Lower leg skin (tissue), 4 donors: ENCODE data around the gene KRTAP5-4. TPM values are rescaled to one million over a fixed set of nuclear protein-coding genes. Genes with fewer than 3 reads are reported as not detected.

Experiments used
- DNase-seq, 2 donors: peaks; one replicate each; pipeline ENCODE4 v3.0.0-alpha.2; 2019; ENCODE audit warnings: low spot score in 2 of 2
- H3K4me3 ChIP-seq: fragments of 200-600 bp; sonication (generic); 2 replicates; pipeline ENCODE4 v1.5.1; 2017; ENCODE audit warnings: mild to moderate bottlenecking, low read depth; ENCODE audit not compliant: poor library complexity, severe bottlenecking
- CTCF ChIP-seq, 3 donors: fragments of 450-650 bp; IDR thresholded peaks; one replicate each; pipeline ENCODE4 v1.5.1; 2016; ENCODE audit warnings: antibody characterized with exemption in 3 of 3, mild to moderate bottlenecking in 3 of 3, moderate library complexity in 2 of 3
- POLR2A ChIP-seq, 2 donors: fragments of 450-650 bp; IDR thresholded peaks; one replicate each; pipeline ENCODE4 v1.6.1; 2016 to 2017; ENCODE audit warnings: antibody characterized with exemption in 2 of 2, mild to moderate bottlenecking in 1 of 2, moderate library complexity in 1 of 2
- WGBS, 2 donors: methylation state at CpG; one replicate each; pipeline ENCODE4 v1.1.5; 2018; 5-methylcytosine and 5-hydroxymethylcytosine counted together
- intact Hi-C: fragments of 100-400 bp; cut with DNase I; formaldehyde crosslinking; loops from one replicate; pipeline ENCODE4 v1.15.0; 2023; ENCODE audit warnings: low total_unique reads
- total RNA-seq, 4 donors: library from RNA; depleted of rRNA; stranded (reverse); fragments of >200 nt; gene quantifications; one replicate each; pipeline ENCODE4 v1.1.0, GENCODE V29; 2016

KRTAP5-4 gene
- total RNA-seq, 4 donors from 2014 or later = 7.9 TPM; not detected in 3

- DNase-seq = no peak
- intact Hi-C loops = loop anchor here (10.0 kb wide), 1 partner anchor 501 kb away; no protein-coding TSS in a partner anchor
- H3K4me3 ChIP-seq = no peak overlapping the region
- TF ChIP-seq CTCF (IDR thresholded peaks at IDR 0.05) (no peak), POLR2A (IDR thresholded peaks at IDR 0.05) (no peak)
- WGBS, 2 donors = 85 to 89% methylated on average over 14 of the region's 14 CpGs
These were observed 31.8 kb upstream of the KRTAP5-4 start for GRCh38 chr11:1653541-1654387.

GRCh38 chr11:1652771-1653540 is 31.0 kb upstream of the KRTAP5-4 start:
- no peak overlapping the region for H3K4me3 ChIP-seq
- WGBS, 2 donors = 21 to 31% methylated on average over 25 to 34 of the region's 34 CpGs
- TF ChIP-seq CTCF (IDR thresholded peaks at IDR 0.05) (peak in 1 of 3 donors; percentile 88), POLR2A (IDR thresholded peaks at IDR 0.05) (no peak)
- intact Hi-C loops = loop anchor here (10.0 kb wide), 1 partner anchor 502 kb away; no protein-coding TSS in a partner anchor
- DNase-seq = peak; percentile 61 to 94

- intact Hi-C loops = loop anchor here (10.0 kb wide), 1 partner anchor 502 kb away; no protein-coding TSS in a partner anchor
- no peak for DNase-seq
- no peak for TF ChIP-seq CTCF (IDR thresholded peaks at IDR 0.05)
- H3K4me3 ChIP-seq = no peak overlapping the region
- WGBS, 2 donors = 44 to 45% methylated on average over 20 of the region's 20 CpGs
These were observed 30.5 kb upstream of the KRTAP5-4 start for GRCh38 chr11:1652442-1652770.

- intact Hi-C loops = loop anchor here (10.0 kb wide), 1 partner anchor 503 kb away; no protein-coding TSS in a partner anchor
- TF ChIP-seq CTCF (IDR thresholded peaks at IDR 0.05) = no peak
- TF ChIP-seq POLR2A (IDR thresholded peaks at IDR 0.05) = no peak
- 82 to 85% methylated on average over 19 of the region's 19 CpGs for WGBS, 2 donors
- DNase-seq = peak in 1 of 2 donors; percentile 80
- H3K4me3 ChIP-seq = no peak overlapping the region
These were observed 30.1 kb upstream of the KRTAP5-4 start for GRCh38 chr11:1652026-1652425.

GRCh38 chr11:1651411-1651980 is 29.6 kb upstream of the KRTAP5-4 start:
- no peak for TF ChIP-seq POLR2A (IDR thresholded peaks at IDR 0.05)
- TF ChIP-seq CTCF (IDR thresholded peaks at IDR 0.05) = no peak
- H3K4me3 ChIP-seq = no peak overlapping the region
- no peak for DNase-seq
- WGBS, 2 donors = 83 to 89% methylated on average over 7 of the region's 7 CpGs
- intact Hi-C loops = loop anchor here (10.0 kb wide), 1 partner anchor 503 kb away; no protein-coding TSS in a partner anchor
